Esophagus muscularis mucosa (tissue), 4 donors: ENCODE measurements around the gene BTBD16. TPM values are rescaled to one million over a fixed set of nuclear protein-coding genes. Genes with fewer than 3 reads are reported as not detected.

Experiments used
- DNase-seq: peaks from one replicate; pipeline ENCODE4 v3.0.0-alpha.2; 2017; ENCODE audit errors: extremely low spot score
- H3K27ac ChIP-seq, 4 donors: fragments of 200-600 bp; sonication (generic); replicated peaks in 1 of 4; 1 replicate in 3 of 4; 2 replicates in 1 of 4; pipeline ENCODE4 v1.5.1; 2016 to 2019; ENCODE audit warnings: mild to moderate bottlenecking in 1 of 4
- H3K27me3 ChIP-seq, 4 donors: fragments of 200-600 bp; sonication (generic); one replicate each; pipeline versions ENCODE4 v1.5.1 to v1.6.0; 2016 to 2019
- H3K36me3 ChIP-seq, 4 donors: fragments of 200-600 bp; sonication (generic); one replicate each; pipeline ENCODE4 v1.5.1; 2016 to 2019
- H3K4me1 ChIP-seq, 4 donors: fragments of 200-600 bp; sonication (generic); one replicate each; pipeline ENCODE4 v1.5.1; 2016 to 2019
- H3K4me3 ChIP-seq, 4 donors: fragments of 200-600 bp; sonication (generic); 1 replicate in 2 of 4; 2 replicates in 2 of 4; pipeline ENCODE4 v1.5.1; 2016 to 2019; ENCODE audit warnings: mild to moderate bottlenecking in 4 of 4, moderate library complexity in 1 of 4
- H3K9me3 ChIP-seq, 4 donors: fragments of 200-600 bp; sonication (generic); 1 replicate in 3 of 4; 2 replicates in 1 of 4; pipeline ENCODE4 v1.5.1; 2016 to 2019
- EP300 ChIP-seq: sonication (generic); formaldehyde crosslinking; IDR thresholded peaks from one replicate; pipeline ENCODE4 v1.6.1; 2017; ENCODE audit warnings: antibody characterized with exemption
- POLR2A ChIP-seq: fragments of 450-650 bp; IDR thresholded peaks from one replicate; pipeline ENCODE4 v1.6.1; 2017; ENCODE audit warnings: antibody characterized with exemption, moderate library complexity, mild to moderate bottlenecking, low read depth
- POLR2AphosphoS5 ChIP-seq, 2 donors: sonication (generic); formaldehyde crosslinking; IDR thresholded peaks; one replicate each; pipeline ENCODE4 v1.6.1; 2017; ENCODE audit warnings: antibody characterized with exemption in 2 of 2
- WGBS: methylation state at CpG from one replicate; pipeline ENCODE4 v1.1.5; 2018; 5-methylcytosine and 5-hydroxymethylcytosine counted together
- intact Hi-C: fragments of 100-400 bp; cut with DNase I; formaldehyde crosslinking; loops from one replicate; pipeline ENCODE4 v1.15.1; 2023
- total RNA-seq, 4 donors: library from RNA; depleted of rRNA; stranded (reverse); fragments of >200 nt; gene quantifications; one replicate each; pipeline versions ENCODE4 v1.1.0 to v1.2.1, GENCODE V29; 2016
- TF ChIP-seq, protein P1 (sequence below), 3 experiments: fragments of 200-600 bp in 2 of 3; fragments of 450-650 bp in 1 of 3; sonication (generic) in 2 of 3; IDR thresholded peaks; one replicate each; pipeline ENCODE4 v1.5.1; 2017 to 2019; ENCODE audit warnings: antibody characterized with exemption in 3 of 3, mild to moderate bottlenecking in 2 of 3, moderate library complexity in 1 of 3

The BTBD16 gene
- total RNA-seq, 4 donors from 2014 or later, result 0.29 TPM; not detected in 3

DNA sequence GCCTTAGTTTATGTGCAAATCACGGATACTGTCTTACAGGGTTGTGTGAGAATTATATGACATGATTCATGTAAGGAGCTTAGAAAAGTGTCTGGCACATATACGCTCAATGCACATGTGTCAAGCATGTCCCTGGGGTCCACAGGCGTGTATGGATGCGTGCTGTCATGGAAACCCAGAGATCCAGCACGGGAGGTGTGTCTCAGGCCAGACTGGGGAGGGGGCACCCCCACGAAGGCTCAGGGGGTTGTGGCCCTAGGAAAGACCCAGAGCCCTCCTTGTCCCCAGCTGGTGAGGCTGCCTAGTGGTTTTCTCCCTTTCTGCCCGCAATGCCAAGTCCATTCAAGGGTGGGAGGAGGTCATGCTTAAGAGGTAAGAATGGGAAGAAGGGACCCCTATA is 9.1 kb downstream of the BTBD16 start:
- no peak overlapping the region for H3K4me3 ChIP-seq
- peaks cover 0 to 4% (median 0%) of the 10 kb centered on the region in 4 donors for H3K4me1 ChIP-seq
- TF ChIP-seq POLR2A, result no peak
- TF ChIP-seq POLR2AphosphoS5 (IDR thresholded peaks at IDR 0.05), result no peak
- TF ChIP-seq, protein P1, sequence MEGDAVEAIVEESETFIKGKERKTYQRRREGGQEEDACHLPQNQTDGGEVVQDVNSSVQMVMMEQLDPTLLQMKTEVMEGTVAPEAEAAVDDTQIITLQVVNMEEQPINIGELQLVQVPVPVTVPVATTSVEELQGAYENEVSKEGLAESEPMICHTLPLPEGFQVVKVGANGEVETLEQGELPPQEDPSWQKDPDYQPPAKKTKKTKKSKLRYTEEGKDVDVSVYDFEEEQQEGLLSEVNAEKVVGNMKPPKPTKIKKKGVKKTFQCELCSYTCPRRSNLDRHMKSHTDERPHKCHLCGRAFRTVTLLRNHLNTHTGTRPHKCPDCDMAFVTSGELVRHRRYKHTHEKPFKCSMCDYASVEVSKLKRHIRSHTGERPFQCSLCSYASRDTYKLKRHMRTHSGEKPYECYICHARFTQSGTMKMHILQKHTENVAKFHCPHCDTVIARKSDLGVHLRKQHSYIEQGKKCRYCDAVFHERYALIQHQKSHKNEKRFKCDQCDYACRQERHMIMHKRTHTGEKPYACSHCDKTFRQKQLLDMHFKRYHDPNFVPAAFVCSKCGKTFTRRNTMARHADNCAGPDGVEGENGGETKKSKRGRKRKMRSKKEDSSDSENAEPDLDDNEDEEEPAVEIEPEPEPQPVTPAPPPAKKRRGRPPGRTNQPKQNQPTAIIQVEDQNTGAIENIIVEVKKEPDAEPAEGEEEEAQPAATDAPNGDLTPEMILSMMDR (IDR thresholded peaks at IDR 0.05), result no peak
- TF ChIP-seq EP300, result no peak
- WGBS, result 83% methylated on average over 7 of the region's 7 CpGs
- no peak overlapping the region for H3K27ac ChIP-seq
- intact Hi-C loops, result no loop called here
- H3K9me3 ChIP-seq, result no peaks in the 10 kb centered on the region
- no peaks in the 10 kb centered on the region for H3K36me3 ChIP-seq
- H3K27me3 ChIP-seq, result no peaks in the 10 kb centered on the region
- no peak for DNase-seq

DNA sequence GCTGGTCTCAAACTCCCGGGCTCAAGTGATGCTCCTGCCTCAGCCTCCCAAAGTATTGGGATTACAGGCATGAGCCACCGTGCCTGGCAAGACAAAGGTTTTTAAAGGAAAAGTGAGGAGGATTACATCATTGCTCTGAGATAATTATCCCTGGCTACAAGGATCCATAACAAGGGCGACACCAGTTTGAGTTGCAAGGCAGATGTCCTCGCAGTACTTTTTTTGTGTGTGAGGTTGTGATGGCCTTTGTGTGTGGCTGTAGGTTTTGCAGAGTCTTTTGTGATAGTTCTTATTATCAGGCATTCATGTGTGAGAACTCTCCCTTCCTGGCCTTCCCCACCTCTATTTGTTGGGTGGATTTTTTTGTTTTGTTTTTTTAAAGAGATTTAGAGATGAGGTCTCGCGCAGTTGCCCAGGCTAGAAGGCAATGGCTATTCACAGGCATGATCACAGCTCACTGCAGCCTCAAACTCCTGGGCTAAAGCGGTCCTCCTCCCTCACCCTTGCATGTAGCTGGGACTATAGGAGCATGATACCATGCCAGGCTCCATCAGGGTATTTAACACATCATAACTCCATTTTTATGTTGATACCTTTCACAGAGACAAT is 10.0 kb downstream of the BTBD16 start:
- no peaks in the 10 kb centered on the region for H3K36me3 ChIP-seq
- peaks cover 0 to 4% (median 0%) of the 10 kb centered on the region in 4 donors for H3K4me1 ChIP-seq
- H3K27me3 ChIP-seq, result no peaks in the 10 kb centered on the region
- TF ChIP-seq EP300 (no peak), POLR2A (no peak), POLR2AphosphoS5 (IDR thresholded peaks at IDR 0.05) (no peak)
- TF ChIP-seq, protein P1 (IDR thresholded peaks at IDR 0.05), result no peak
- no peak overlapping the region for H3K4me3 ChIP-seq
- 95% methylated on average over 7 of the region's 7 CpGs for WGBS
- no peaks in the 10 kb centered on the region for H3K9me3 ChIP-seq
- H3K27ac ChIP-seq, result no peak overlapping the region
- DNase-seq, result no peak
- intact Hi-C loops, result no loop called here

DNA sequence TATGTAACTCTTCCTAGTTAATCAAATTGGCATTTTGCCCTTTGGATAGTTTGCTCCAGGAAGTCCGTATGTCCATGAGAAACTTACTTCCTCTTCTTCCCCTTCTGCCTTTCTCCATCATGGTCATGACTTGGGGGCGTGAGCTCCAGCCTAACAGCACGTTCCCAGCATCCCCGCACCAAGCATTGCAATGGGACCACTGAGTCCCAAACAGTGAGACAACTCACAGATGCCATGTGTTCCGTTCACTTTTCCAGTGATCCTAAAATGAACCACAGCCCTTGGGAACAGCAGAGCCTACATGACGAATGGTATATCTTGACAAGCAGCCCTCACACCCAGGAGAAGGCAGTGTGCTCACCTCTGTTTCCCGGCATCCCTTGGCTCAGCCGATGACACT is 10.7 kb downstream of the BTBD16 start:
- no peak overlapping the region for H3K4me3 ChIP-seq
- intact Hi-C loops, result no loop called here
- no peaks in the 10 kb centered on the region for H3K27me3 ChIP-seq
- peaks cover 0 to 5% (median 0%) of the 10 kb centered on the region in 4 donors for H3K4me1 ChIP-seq
- TF ChIP-seq, protein P1 (IDR thresholded peaks at IDR 0.05), result no peak
- TF ChIP-seq POLR2A, result no peak
- TF ChIP-seq POLR2AphosphoS5 (IDR thresholded peaks at IDR 0.05), result no peak
- TF ChIP-seq EP300, result no peak
- DNase-seq, result no peak
- H3K27ac ChIP-seq, result no peak overlapping the region
- H3K9me3 ChIP-seq, result no peaks in the 10 kb centered on the region
- no peaks in the 10 kb centered on the region for H3K36me3 ChIP-seq
- WGBS, result 97% methylated on average over 6 of the region's 8 CpGs

DNA sequence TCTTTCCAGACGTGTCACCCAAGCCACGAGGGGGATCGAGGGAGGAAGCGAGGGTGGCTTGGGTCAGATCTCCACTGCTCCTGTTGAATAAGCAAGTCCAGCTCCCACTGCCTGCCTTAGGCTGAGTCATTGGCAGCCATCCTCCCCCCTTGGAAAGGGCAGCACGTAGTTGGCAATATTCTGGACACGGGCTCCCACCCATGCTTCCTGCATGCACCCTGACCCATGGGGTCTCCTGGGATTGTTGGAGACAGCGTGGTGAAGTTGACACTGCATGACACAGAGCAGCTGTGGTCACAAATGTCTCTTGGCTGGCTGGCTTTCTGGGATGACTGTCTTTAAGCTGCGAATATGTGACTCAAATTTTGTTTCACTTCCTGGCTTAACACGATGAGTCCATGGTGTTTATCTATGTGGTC is 11.2 kb downstream of the BTBD16 start:
- intact Hi-C loops, result no loop called here
- WGBS, result 44% methylated on average over 3 of the region's 9 CpGs
- TF ChIP-seq POLR2A (no peak), POLR2AphosphoS5 (IDR thresholded peaks at IDR 0.05) (peak in 1 of 2 donors; percentile 10)
- H3K4me3 ChIP-seq, result no peak overlapping the region
- H3K27ac ChIP-seq, result no peak overlapping the region
- DNase-seq, result no peak
- H3K36me3 ChIP-seq, result no peaks in the 10 kb centered on the region
- no peaks in the 10 kb centered on the region for H3K27me3 ChIP-seq
- no peaks in the 10 kb centered on the region for H3K9me3 ChIP-seq
- peaks cover 0 to 10% (median 4%) of the 10 kb centered on the region in 4 donors for H3K4me1 ChIP-seq

DNA sequence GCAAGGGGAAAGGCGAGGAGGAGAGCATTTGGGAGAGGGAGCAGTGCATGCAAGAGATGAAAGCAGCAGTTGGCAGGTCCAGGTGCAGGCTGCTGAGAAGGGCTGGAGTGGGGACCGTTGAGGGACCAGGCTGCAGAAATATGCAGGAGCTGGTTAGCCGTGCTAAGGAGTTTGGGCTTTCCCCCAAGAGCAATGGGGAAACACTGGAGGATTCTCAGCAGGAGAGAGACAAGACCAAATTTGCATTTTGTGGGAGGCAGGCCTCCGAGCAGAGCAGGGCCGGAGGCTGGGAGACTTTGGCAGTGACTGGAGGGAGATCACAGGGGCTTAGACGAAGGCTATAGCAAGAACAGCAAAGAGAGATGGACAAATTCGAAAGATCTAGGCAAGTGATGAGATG is 11.8 kb downstream of the BTBD16 start:
- TF ChIP-seq POLR2A (no peak), POLR2AphosphoS5 (IDR thresholded peaks at IDR 0.05) (no peak), EP300 (no peak)
- TF ChIP-seq, protein P1 (IDR thresholded peaks at IDR 0.05), result no peak
- Histone ChIP-seq H3K9me3 (no peaks in the 10 kb centered on the region), H3K27ac (no peak overlapping the region), H3K27me3 (no peaks in the 10 kb centered on the region), H3K4me1 (peaks cover 5 to 16% (median 8%) of the 10 kb centered on the region in 4 donors), H3K4me3 (no peak overlapping the region), H3K36me3 (no peaks in the 10 kb centered on the region)
- no peak for DNase-seq
- WGBS, result 84% methylated on average over 7 of the region's 7 CpGs
- intact Hi-C loops, result no loop called here
